22Rv1 (cell line): Measurements from ENCODE around the gene TMEM212.

Experiments
- CTCF ChIP-seq: fragments of 450-650 bp; IDR thresholded peaks from 2 replicates; pipeline ENCODE4 v1.5.1; 2017; ENCODE audit warnings: mild to moderate bottlenecking
- ZFX ChIP-seq: fragments of 450-650 bp; IDR thresholded peaks from 2 replicates; pipeline ENCODE4 v1.6.1; 2017; ENCODE audit warnings: antibody characterized with exemption, borderline replicate concordance

- TF ChIP-seq CTCF (no peak), ZFX (no peak)
Observed at GRCh38 chr3:171845481-171846284, 2.5 kb downstream of the TMEM212 start.
